Esophagus muscularis mucosa (tissue), 4 donors: Measurements from ENCODE around the gene DCAF11. TPM values are rescaled to one million over a fixed set of nuclear protein-coding genes. Genes with fewer than 3 reads are reported as not detected.

Experiments
- DNase-seq: peaks from one replicate; pipeline ENCODE4 v3.0.0-alpha.2; 2017; ENCODE audit errors: extremely low spot score
- H3K27ac ChIP-seq, 4 donors: fragments of 200-600 bp; sonication (generic); replicated peaks in 1 of 4; 1 replicate in 3 of 4; 2 replicates in 1 of 4; pipeline ENCODE4 v1.5.1; 2016 to 2019; ENCODE audit warnings: mild to moderate bottlenecking in 1 of 4
- H3K27me3 ChIP-seq, 4 donors: fragments of 200-600 bp; sonication (generic); one replicate each; pipeline versions ENCODE4 v1.5.1 to v1.6.0; 2016 to 2019
- H3K36me3 ChIP-seq, 4 donors: fragments of 200-600 bp; sonication (generic); one replicate each; pipeline ENCODE4 v1.5.1; 2016 to 2019
- H3K4me1 ChIP-seq, 4 donors: fragments of 200-600 bp; sonication (generic); one replicate each; pipeline ENCODE4 v1.5.1; 2016 to 2019
- H3K4me3 ChIP-seq, 4 donors: fragments of 200-600 bp; sonication (generic); 1 replicate in 2 of 4; 2 replicates in 2 of 4; pipeline ENCODE4 v1.5.1; 2016 to 2019; ENCODE audit warnings: mild to moderate bottlenecking in 4 of 4, moderate library complexity in 1 of 4
- H3K9me3 ChIP-seq, 4 donors: fragments of 200-600 bp; sonication (generic); 1 replicate in 3 of 4; 2 replicates in 1 of 4; pipeline ENCODE4 v1.5.1; 2016 to 2019
- CTCF ChIP-seq, 3 experiments: fragments of 200-600 bp in 2 of 3; fragments of 450-650 bp in 1 of 3; sonication (generic) in 2 of 3; IDR thresholded peaks; one replicate each; pipeline ENCODE4 v1.5.1; 2017 to 2019; ENCODE audit warnings: antibody characterized with exemption in 3 of 3, mild to moderate bottlenecking in 2 of 3, moderate library complexity in 1 of 3
- EP300 ChIP-seq: sonication (generic); formaldehyde crosslinking; IDR thresholded peaks from one replicate; pipeline ENCODE4 v1.6.1; 2017; ENCODE audit warnings: antibody characterized with exemption
- POLR2A ChIP-seq: fragments of 450-650 bp; IDR thresholded peaks from one replicate; pipeline ENCODE4 v1.6.1; 2017; ENCODE audit warnings: antibody characterized with exemption, moderate library complexity, mild to moderate bottlenecking, low read depth
- POLR2AphosphoS5 ChIP-seq, 2 donors: sonication (generic); formaldehyde crosslinking; IDR thresholded peaks; one replicate each; pipeline ENCODE4 v1.6.1; 2017; ENCODE audit warnings: antibody characterized with exemption in 2 of 2
- WGBS: methylation state at CpG from one replicate; pipeline ENCODE4 v1.1.5; 2018; 5-methylcytosine and 5-hydroxymethylcytosine counted together
- intact Hi-C: fragments of 100-400 bp; cut with DNase I; formaldehyde crosslinking; loops from one replicate; pipeline ENCODE4 v1.15.1; 2023
- total RNA-seq, 4 donors: library from RNA; depleted of rRNA; stranded (reverse); fragments of >200 nt; gene quantifications; one replicate each; pipeline versions ENCODE4 v1.1.0 to v1.2.1, GENCODE V29; 2016

DCAF11 gene
- total RNA-seq, 4 donors from 2014 or later = 56.0 to 74.9 (median 66.8) TPM

- Histone ChIP-seq H3K27ac (no peak overlapping the region), H3K27me3 (no peaks in the 10 kb centered on the region), H3K36me3 (peaks cover 0 to 8% (median 6%) of the 10 kb centered on the region in 4 donors), H3K9me3 (no peaks in the 10 kb centered on the region), H3K4me1 (peaks cover 5 to 13% (median 11%) of the 10 kb centered on the region in 4 donors), H3K4me3 (no peak overlapping the region)
- DNase-seq = no peak
- intact Hi-C loops = loop anchor here (5.0 kb wide), 1 partner anchor 56 kb away; the partner anchor contains the start of gene IRF9
- 89% methylated on average over 4 of the region's 4 CpGs for WGBS
- TF ChIP-seq POLR2A = no peak
- no peak for TF ChIP-seq POLR2AphosphoS5 (IDR thresholded peaks at IDR 0.05)
- TF ChIP-seq CTCF (IDR thresholded peaks at IDR 0.05) = no peak
- TF ChIP-seq EP300 = no peak
Measured at GRCh38 chr14:24106672-24107271, 7.8 kb upstream of the DCAF11 start.

DNA sequence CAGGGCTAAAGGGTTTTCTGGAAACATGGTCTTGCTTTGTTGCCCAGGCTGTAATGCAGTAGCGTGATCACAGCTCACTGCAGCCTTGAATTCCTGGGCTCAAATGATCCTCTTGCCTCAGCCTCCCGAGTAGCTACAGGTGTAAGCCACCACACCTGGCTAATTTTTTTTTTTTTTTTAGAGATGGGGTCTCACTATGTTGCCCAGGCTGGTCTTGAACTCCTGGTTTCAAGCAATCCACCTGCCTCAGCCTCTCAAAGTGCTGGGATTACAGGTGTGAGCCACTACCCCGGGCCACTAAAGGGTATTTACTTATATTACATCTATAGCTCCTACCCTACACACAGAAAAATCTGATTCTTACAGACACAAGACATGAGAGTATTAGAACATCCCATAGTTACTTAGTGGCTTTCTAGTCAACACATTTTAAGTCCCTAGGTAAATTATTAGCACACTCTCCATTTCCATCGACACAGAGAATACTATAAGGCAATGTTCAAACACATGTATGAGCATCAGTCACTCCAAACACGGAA lies 6.2 kb upstream of the DCAF11 start:
- intact Hi-C loops = loop anchor here (2.0 to 5.0 kb wide), 2 partner anchors 50 to 54 kb away; partner anchors contain the start of gene IRF9

DNA sequence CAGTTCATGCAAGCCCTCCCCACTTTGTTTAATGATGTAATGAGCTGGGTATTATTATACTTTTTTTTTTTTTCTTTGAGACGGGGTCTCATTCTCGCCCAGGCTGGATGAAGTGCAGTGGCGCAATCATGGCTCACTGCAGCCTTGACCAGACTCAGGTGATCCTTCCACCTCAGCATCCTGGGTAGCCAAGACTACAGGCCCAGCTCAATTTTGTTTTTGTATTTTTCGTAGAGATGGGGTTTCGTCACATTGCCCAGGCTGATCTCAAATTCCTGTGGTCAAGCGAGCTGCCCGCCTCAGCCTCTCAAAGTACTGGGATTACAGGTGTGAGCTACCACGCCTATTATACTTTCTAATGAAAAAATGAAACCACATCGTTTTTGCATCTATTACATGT lies 4.5 kb upstream of the DCAF11 start:
- peaks cover 12 to 18% (median 15%) of the 10 kb centered on the region in 4 donors for H3K4me1 ChIP-seq
- no peaks in the 10 kb centered on the region for H3K27me3 ChIP-seq
- intact Hi-C loops = no loop called here
- no peaks in the 10 kb centered on the region for H3K36me3 ChIP-seq
- H3K9me3 ChIP-seq = no peaks in the 10 kb centered on the region
- TF ChIP-seq CTCF (IDR thresholded peaks at IDR 0.05) (no peak), EP300 (no peak), POLR2A (no peak), POLR2AphosphoS5 (IDR thresholded peaks at IDR 0.05) (no peak)
- DNase-seq = no peak
- WGBS = 80% methylated on average over 9 of the region's 9 CpGs
- H3K27ac ChIP-seq = no peak overlapping the region
- H3K4me3 ChIP-seq = no peak overlapping the region

More for the DNA sequence above, 6.2 kb upstream of the DCAF11 start:
- DNase-seq = no peak
- H3K36me3 ChIP-seq = peaks cover 0 to 5% (median 4%) of the 10 kb centered on the region in 4 donors
- H3K27me3 ChIP-seq = no peaks in the 10 kb centered on the region
- 44% methylated on average over 5 of the region's 5 CpGs for WGBS
- H3K4me1 ChIP-seq = peaks cover 9 to 15% (median 13%) of the 10 kb centered on the region in 4 donors
- no peak for TF ChIP-seq CTCF (IDR thresholded peaks at IDR 0.05)
- no peak for TF ChIP-seq POLR2AphosphoS5 (IDR thresholded peaks at IDR 0.05)
- no peak for TF ChIP-seq EP300
- no peak for TF ChIP-seq POLR2A
- H3K27ac ChIP-seq = peak overlapping the region in 3 of 4 donors; percentile 13 to 42 (median 39)
- H3K4me3 ChIP-seq = no peak overlapping the region
- H3K9me3 ChIP-seq = no peaks in the 10 kb centered on the region

DNA sequence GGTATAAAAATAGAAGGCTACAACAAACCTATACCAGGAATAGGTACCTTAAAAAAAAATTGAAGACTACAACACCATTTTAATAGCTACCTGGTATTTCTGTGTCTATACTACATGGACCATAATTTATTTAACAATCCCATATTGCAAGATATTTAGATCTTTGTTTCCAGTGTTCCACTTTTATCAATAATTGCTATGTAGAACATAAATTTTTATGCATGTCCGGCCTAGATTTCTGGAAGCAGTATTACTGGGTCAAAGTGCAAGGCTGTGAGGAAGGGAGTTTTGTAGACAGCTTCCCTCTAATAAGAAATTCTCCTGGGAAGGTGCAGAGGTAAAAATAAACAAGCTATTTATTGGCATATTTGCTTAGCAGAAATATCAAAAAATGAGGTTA lies 4.1 kb upstream of the DCAF11 start:
- intact Hi-C loops = no loop called here
- Histone ChIP-seq H3K4me3 (no peak overlapping the region), H3K4me1 (peaks cover 14 to 20% (median 18%) of the 10 kb centered on the region in 4 donors), H3K36me3 (no peaks in the 10 kb centered on the region), H3K27me3 (no peaks in the 10 kb centered on the region), H3K27ac (no peak overlapping the region), H3K9me3 (no peaks in the 10 kb centered on the region)
- TF ChIP-seq POLR2AphosphoS5 (IDR thresholded peaks at IDR 0.05) = no peak
- no peak for TF ChIP-seq POLR2A
- TF ChIP-seq CTCF (IDR thresholded peaks at IDR 0.05) = no peak
- no peak for TF ChIP-seq EP300
- DNase-seq = no peak
- 65% methylated on average over 1 of the region's 1 CpG for WGBS
